AG04450 (cell line): Measurements from ENCODE around the gene OSGEP. TPM values are rescaled to one million over a fixed set of nuclear protein-coding genes. Genes with fewer than 3 reads are reported as not detected.

Source experiments
- CTCF ChIA-PET: fragments of 300-600, 350-600 bp; formaldehyde crosslinking; extraction: SDS; loops from one replicate; lab custom pipeline; 2022; ENCODE audit warnings: antibody characterized with exemption, inconsistent platforms; lab: Charles Lee
- POLR2A ChIA-PET: fragments of 350-600 bp; formaldehyde crosslinking; extraction: SDS; loops from one replicate; lab custom pipeline; 2021; ENCODE audit warnings: antibody characterized with exemption, inconsistent platforms; lab: Yijun Ruan, JAX
- DNase-seq: peaks from one replicate; pipeline ENCODE4 v3.0.0-alpha.2; 2011; ENCODE audit warnings: low read depth, low spot score
- H3K27ac ChIP-seq: one replicate; pipeline ENCODE4 v1.5.1; 2012; ENCODE audit warnings: low read depth, low read length, control low read depth
- H3K27me3 ChIP-seq: one replicate; pipeline ENCODE4 v1.6.0; 2012; ENCODE audit warnings: low read length; ENCODE audit not compliant: control insufficient read depth, insufficient read depth
- H3K4me3 ChIP-seq: 2 replicates; pipeline ENCODE4 v1.5.1; 2011; ENCODE audit warnings: mild to moderate bottlenecking, low read depth, low read length, control low read depth
- H3K9me3 ChIP-seq: 2 replicates; pipeline ENCODE4 v1.5.1; 2012; ENCODE audit warnings: low read length; ENCODE audit not compliant: control insufficient read depth, insufficient read depth
- CTCF ChIP-seq: IDR thresholded peaks from 2 replicates; pipeline ENCODE4 v1.5.1; 2011; ENCODE audit warnings: low read depth, low read length, control low read depth, inconsistent platforms
- polyA plus RNA-seq: library from polyadenylated mRNA; depleted of rRNA; stranded (reverse); fragments of >200 nt; gene quantifications from 2 replicates; pipeline ENCODE4 v1.2.3, GENCODE V29; 2011

Gene OSGEP
- polyA plus RNA-seq, 1 experiment: 29.2 TPM

GRCh38 chr14:20421267-20421666 is 33.3 kb downstream of the OSGEP start:
- DNase-seq: no peak
- CTCF ChIA-PET: interaction anchor here (0.6 to 1.5 kb wide), 3 partner anchors 13 to 276 kb away, joined by 3 to 7 read pairs (median 5); no protein-coding TSS in a partner anchor
- H3K27ac ChIP-seq: no peak overlapping the region
- H3K9me3 ChIP-seq: no peaks in the 10 kb centered on the region
- no peak overlapping the region for H3K4me3 ChIP-seq
- H3K27me3 ChIP-seq: no peaks in the 10 kb centered on the region
- TF ChIP-seq CTCF: no peak
- POLR2A ChIA-PET: interaction anchor here (1.1 kb wide), 1 partner anchor 78 kb away, joined by 3 read pairs; the partner anchor contains the start of gene PARP2

- ChIA-PET CTCF (no interaction called here), POLR2A (no interaction called here)
- no peaks in the 10 kb centered on the region for H3K9me3 ChIP-seq
- H3K4me3 ChIP-seq: no peak overlapping the region
- no peak overlapping the region for H3K27ac ChIP-seq
- DNase-seq: no peak
- no peak for TF ChIP-seq CTCF
- no peaks in the 10 kb centered on the region for H3K27me3 ChIP-seq
Measured at GRCh38 chr14:20419419-20419818, 35.2 kb downstream of the OSGEP start.

GRCh38 chr14:20418501-20418909 is 36.1 kb downstream of the OSGEP start:
- H3K9me3 ChIP-seq: no peaks in the 10 kb centered on the region; the same call in 1 of the 2 replicates
- ChIA-PET POLR2A (no interaction called here), CTCF (no interaction called here)
- H3K4me3 ChIP-seq: no peak overlapping the region
- no peak for DNase-seq
- H3K27me3 ChIP-seq: no peaks in the 10 kb centered on the region
- no peak overlapping the region for H3K27ac ChIP-seq
- no peak for TF ChIP-seq CTCF

GRCh38 chr14:20417250-20418186 is 37.1 kb downstream of the OSGEP start:
- no peak overlapping the region for H3K4me3 ChIP-seq
- TF ChIP-seq CTCF: no peak
- H3K27me3 ChIP-seq: no peaks in the 10 kb centered on the region
- no peak overlapping the region for H3K27ac ChIP-seq
- no peak for DNase-seq
- CTCF ChIA-PET: interaction anchor here (0.6 to 1.0 kb wide), 3 partner anchors 113 to 431 kb away, joined by 3 to 5 read pairs (median 3); no protein-coding TSS in a partner anchor
- POLR2A ChIA-PET: no interaction called here
- H3K9me3 ChIP-seq: no peaks in the 10 kb centered on the region; the same call in 1 of the 2 replicates
